Calu3 (cell line): Measurements from ENCODE around the gene CYS1. TPM values are rescaled to one million over a fixed set of nuclear protein-coding genes. Genes with fewer than 3 reads are reported as not detected.

Experiments used
- BruUV-seq: library from RNA; stranded (reverse); fragments of 400-500 nt; replicated peaks from 2 replicates; lab custom pipeline; 2021; lab: Mats Ljungman, UMichigan
- CTCF ChIA-PET: fragments of 300-600 bp; sonication (Branson Sonifier 250); formaldehyde crosslinking; loops from one replicate; lab custom pipeline; 2022; ENCODE audit warnings: antibody characterized with exemption; lab: Charles Lee
- DNase-seq: peaks from one replicate; pipeline ENCODE4 v3.0.0; 2022
- H3K27ac Mint-ChIP-seq: one replicate; pipeline ENCODE4 v1.8.0; 2022; ENCODE audit warnings: mixed read lengths; ENCODE audit not compliant: unreplicated experiment
- H3K27me3 Mint-ChIP-seq: one replicate; pipeline ENCODE4 v1.8.0; 2022; ENCODE audit warnings: mixed read lengths; ENCODE audit not compliant: unreplicated experiment
- H3K36me3 Mint-ChIP-seq: one replicate; pipeline ENCODE4 v1.8.0; 2022; ENCODE audit warnings: mild to moderate bottlenecking, moderate library complexity, mixed read lengths; ENCODE audit not compliant: insufficient read depth, unreplicated experiment
- H3K4me1 Mint-ChIP-seq: one replicate; pipeline ENCODE4 v1.8.0; 2022; ENCODE audit warnings: mild to moderate bottlenecking, low read depth, mixed read lengths; ENCODE audit not compliant: unreplicated experiment
- H3K4me3 Mint-ChIP-seq: one replicate; pipeline ENCODE4 v1.8.0; 2022; ENCODE audit warnings: mild to moderate bottlenecking, low read depth, moderate library complexity, mixed read lengths; ENCODE audit not compliant: unreplicated experiment
- H3K9me3 Mint-ChIP-seq: one replicate; pipeline ENCODE4 v1.8.0; 2022; ENCODE audit warnings: low read depth, mixed read lengths; ENCODE audit not compliant: unreplicated experiment
- intact Hi-C: fragments of 100-400 bp; cut with micrococcal nuclease; formaldehyde crosslinking; loops from one replicate; pipeline ENCODE4 v1.10.0; 2022; ENCODE audit not compliant: unreplicated experiment
- total RNA-seq: library from RNA; stranded (reverse); gene quantifications from 2 replicates; pipeline ENCODE4 v1.2.3, GENCODE V29; 2022
- TF ChIP-seq, protein P1 (sequence below): fragments of 200-600 bp; IDR thresholded peaks from one replicate; pipeline ENCODE4 v1.8.0; 2022; ENCODE audit warnings: antibody characterized with exemption; ENCODE audit not compliant: unreplicated experiment

The CYS1 gene
- total RNA-seq, 1 experiment from 2014 or later, result 4.8 TPM

DNA sequence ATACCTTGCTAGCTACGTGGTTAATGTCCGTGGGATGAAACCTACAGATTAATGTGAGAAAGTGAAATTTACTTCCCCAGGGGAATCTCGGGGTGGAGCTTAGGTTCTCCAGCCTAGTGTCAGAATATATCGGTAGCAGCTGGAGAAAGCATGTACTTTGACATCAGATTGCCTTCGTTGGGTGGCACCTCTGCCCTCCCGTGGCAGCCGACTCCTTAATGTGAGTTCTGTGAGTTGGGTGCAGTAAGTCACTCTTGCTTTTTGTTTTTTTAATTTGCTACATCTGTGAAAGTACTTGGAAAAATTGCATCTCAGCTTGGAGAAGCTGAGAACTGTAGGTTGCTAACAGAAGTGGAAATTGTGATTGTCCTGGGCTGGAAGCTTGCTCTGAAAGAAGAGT lies 33.3 kb downstream of the CYS1 start:
- Mint-ChIP-seq H3K4me1 (no peaks in the 10 kb centered on the region), H3K9me3 (no peaks in the 10 kb centered on the region), H3K27me3 (peaks cover 2% of the 10 kb centered on the region), H3K36me3 (peaks cover 25% of the 10 kb centered on the region), H3K27ac (no peak overlapping the region), H3K4me3 (no peak overlapping the region)
- no peak for DNase-seq
- CTCF ChIA-PET, result interaction anchor here (1.5 to 2.5 kb wide), 2 partner anchors 11 to 276 kb away, joined by 3 to 6 read pairs; no protein-coding TSS in a partner anchor
- BruUV-seq, result no TSS peak
- TF ChIP-seq, protein P1, sequence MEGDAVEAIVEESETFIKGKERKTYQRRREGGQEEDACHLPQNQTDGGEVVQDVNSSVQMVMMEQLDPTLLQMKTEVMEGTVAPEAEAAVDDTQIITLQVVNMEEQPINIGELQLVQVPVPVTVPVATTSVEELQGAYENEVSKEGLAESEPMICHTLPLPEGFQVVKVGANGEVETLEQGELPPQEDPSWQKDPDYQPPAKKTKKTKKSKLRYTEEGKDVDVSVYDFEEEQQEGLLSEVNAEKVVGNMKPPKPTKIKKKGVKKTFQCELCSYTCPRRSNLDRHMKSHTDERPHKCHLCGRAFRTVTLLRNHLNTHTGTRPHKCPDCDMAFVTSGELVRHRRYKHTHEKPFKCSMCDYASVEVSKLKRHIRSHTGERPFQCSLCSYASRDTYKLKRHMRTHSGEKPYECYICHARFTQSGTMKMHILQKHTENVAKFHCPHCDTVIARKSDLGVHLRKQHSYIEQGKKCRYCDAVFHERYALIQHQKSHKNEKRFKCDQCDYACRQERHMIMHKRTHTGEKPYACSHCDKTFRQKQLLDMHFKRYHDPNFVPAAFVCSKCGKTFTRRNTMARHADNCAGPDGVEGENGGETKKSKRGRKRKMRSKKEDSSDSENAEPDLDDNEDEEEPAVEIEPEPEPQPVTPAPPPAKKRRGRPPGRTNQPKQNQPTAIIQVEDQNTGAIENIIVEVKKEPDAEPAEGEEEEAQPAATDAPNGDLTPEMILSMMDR, result no peak
- intact Hi-C loops, result loop anchor here (5.0 kb wide), 1 partner anchor 235 kb away; no protein-coding TSS in a partner anchor

DNA sequence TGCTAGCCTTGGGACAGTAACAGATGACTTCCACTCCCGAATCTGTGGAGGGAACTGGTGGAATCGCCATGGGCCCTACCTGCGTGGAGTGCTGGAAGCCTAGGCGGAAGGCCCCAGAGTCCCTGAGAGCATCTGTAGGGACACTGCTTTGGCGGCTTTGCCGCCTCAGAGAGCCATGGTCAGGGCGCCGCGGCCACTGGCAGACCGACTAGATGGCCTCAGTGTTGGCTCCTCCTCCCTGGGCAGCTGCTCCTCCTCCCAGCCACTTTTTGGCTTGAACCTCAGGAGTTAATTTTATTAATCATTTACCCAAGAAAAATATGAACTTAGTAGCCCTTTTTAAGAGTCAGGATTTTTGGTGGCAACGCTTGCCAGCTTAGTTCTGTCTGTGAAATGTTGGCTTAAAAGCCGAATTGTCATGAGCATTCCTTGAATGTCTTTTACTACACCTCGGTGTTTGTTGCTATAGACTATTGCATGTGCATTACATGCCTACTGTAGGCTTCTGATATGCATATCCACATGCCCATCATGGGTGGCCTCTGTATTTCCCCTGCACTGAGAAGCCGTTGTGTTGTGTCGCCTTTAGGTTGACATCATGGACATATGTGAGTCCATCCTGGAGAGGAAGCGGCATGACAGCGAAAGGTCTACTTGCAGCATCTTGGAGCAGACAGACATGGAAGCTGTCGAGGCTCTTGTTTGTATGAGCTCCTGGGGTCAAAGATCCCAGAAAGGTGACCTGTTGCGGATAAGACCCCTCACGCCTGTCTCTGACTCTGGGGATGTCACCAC lies 34.5 kb downstream of the CYS1 start:
- no peak overlapping the region for H3K27ac Mint-ChIP-seq
- no peak overlapping the region for H3K4me3 Mint-ChIP-seq
- no peaks in the 10 kb centered on the region for H3K4me1 Mint-ChIP-seq
- peaks cover 14% of the 10 kb centered on the region for H3K27me3 Mint-ChIP-seq
- no peak for DNase-seq
- TF ChIP-seq, protein P1, result no peak
- H3K9me3 Mint-ChIP-seq, result no peaks in the 10 kb centered on the region
- CTCF ChIA-PET, result interaction anchor here (2.5 kb wide), 1 partner anchor 10 kb away, joined by 6 read pairs; no protein-coding TSS in a partner anchor
- BruUV-seq, result no TSS peak
- peaks cover 28% of the 10 kb centered on the region for H3K36me3 Mint-ChIP-seq
- intact Hi-C loops, result loop anchor here (5.0 kb wide), 1 partner anchor 233 kb away; no protein-coding TSS in a partner anchor

DNA sequence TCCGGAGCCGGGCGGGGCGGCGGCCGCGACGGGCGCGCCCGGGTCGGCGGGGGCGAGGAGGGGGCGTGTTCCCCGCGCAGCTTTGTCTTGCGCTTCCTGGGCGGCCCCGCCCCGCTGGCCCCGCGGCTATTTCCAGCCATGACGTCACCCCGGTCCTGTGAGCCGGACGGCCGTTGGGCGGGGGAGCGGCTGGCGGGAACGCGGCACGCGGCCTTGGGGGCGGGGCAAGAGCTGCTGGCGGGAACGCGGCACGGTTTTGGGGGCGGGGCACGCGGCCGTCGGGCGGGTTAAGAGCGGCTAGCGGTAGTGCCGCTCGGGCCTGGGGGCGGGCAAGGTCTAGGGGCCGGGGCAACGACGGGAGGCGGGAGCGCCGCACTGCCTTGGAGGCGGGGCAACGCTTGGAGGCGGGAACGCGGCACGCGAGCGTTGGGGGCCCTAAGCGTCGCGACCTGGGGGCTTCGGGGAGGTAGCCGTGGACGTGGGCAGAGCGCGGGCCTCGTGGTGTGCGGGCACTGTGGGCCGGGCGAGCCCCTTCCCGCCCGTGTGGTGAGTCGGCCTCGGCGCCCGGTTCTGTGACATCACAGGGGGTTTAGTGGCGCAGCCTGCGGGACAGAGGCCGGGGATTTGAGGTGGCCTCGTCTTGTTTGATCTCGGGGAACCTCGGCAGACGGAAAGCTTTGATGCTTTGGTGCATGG lies 36.2 kb downstream of the CYS1 start:
- Mint-ChIP-seq H3K4me3 (peak overlapping the region; percentile 52), H3K4me1 (no peaks in the 10 kb centered on the region), H3K27ac (peak overlapping the region; percentile 52), H3K27me3 (peaks cover 23% of the 10 kb centered on the region), H3K36me3 (peaks cover 28% of the 10 kb centered on the region), H3K9me3 (no peaks in the 10 kb centered on the region)
- CTCF ChIA-PET, result interaction anchor here (0.6 kb wide), 2 partner anchors 10 to 220 kb away, joined by 3 read pairs; no protein-coding TSS in a partner anchor
- peak; percentile 96 for DNase-seq
- BruUV-seq, result no TSS peak
- TF ChIP-seq, protein P1, result no peak
- intact Hi-C loops, result no loop called here

DNA sequence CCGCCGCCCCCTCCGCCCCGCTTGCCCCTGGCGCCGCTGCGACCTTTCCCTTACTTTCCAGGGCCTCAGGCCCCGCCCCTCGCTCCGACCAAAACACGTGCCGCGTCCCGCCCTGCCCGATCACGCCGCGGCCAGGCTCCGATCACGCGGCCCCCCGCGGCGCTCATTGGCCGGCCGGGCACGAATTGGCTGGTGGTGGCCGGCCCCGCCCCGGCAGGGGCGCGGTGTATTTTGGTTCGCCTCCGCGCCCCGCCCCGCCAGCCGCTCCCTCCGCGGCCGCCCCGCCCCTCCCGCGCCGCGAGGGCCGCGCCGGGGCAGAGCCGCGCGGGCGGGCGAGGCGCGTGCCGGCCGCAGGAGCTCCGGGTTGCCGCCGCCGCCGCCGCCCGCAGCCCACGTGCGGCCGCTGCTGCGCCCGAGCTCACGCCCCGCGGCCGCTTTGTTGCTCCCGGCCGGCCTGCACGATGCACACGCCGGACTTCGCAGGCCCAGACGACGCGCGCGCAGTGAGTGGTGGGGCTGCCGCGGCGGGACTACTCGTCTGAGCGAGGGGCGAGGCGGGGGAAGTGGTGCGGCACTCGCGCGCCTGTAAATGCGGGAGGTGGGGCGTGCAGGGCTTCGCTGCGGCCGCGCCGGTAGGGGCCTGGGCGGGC lies 36.8 kb downstream of the CYS1 start, which contains the start of gene KLF11:
Gene KLF11 (plus strand): TSS at position 295 of the 650 bp plus-strand sequence. CDS start 167 bp downstream, at position 462.
- Mint-ChIP-seq H3K9me3 (no peaks in the 10 kb centered on the region), H3K4me3 (peak within 1 kb of the TSS; percentile 52), H3K27me3 (peaks cover 23% of the 10 kb centered on the region), H3K4me1 (no peaks in the 10 kb centered on the region), H3K36me3 (peaks cover 28% of the 10 kb centered on the region), H3K27ac (peak within 1 kb of the TSS; percentile 52)
- intact Hi-C loops, result no loop called here
- DNase-seq, result peak; percentile 87
- BruUV-seq, result no TSS peak
- CTCF ChIA-PET, result interaction anchor here (0.6 kb wide), 2 partner anchors 11 to 220 kb away, joined by 3 read pairs; no protein-coding TSS in a partner anchor
- TF ChIP-seq, protein P1, result no peak
